ENCODE data around the gene PIP4P1. TPM values are rescaled to one million over a fixed set of nuclear protein-coding genes. Genes with fewer than 3 reads are reported as not detected.

PIP4P1 gene
- total and polyA plus RNA-seq, 7 donors = 18.9 to 40.9 (median 28.0) TPM

- Histone ChIP-seq H3K4me3 (peak overlapping the region; percentile 91 to 99 (median 96)), H3K9me3 (no peaks in the 10 kb centered on the region), H3K4me1 (peaks cover 0 to 34% (median 23%) of the 10 kb centered on the region in 4 donors), H3K27me3 (no peaks in the 10 kb centered on the region), H3K27ac (peak overlapping the region; percentile 97 to 99 (median 99)), H3K36me3 (peaks cover 28 to 38% (median 32%) of the 10 kb centered on the region in 4 donors)
- DNase-seq = peak; percentile 76
- WGBS, 2 donors = 2 to 3% methylated on average over 32 of the region's 32 CpGs
- TF ChIP-seq CTCF (IDR thresholded peaks at IDR 0.05) (no peak), POLR2AphosphoS5 (IDR thresholded peaks at IDR 0.05) (no peak), EP300 (IDR thresholded peaks at IDR 0.05) (no peak), POLR2A (IDR thresholded peaks at IDR 0.05) (no peak)
- intact Hi-C loops (cut with DNase I) = loop anchor here (2.0 kb wide), 1 partner anchor 224 kb away; the partner anchor contains the start of gene RNASE4
Observed at GRCh38 chr14:20460458-20461224, 593 bp downstream of the PIP4P1 start.

GRCh38 chr14:20458031-20458789 is 3.0 kb downstream of the PIP4P1 start:
- Histone ChIP-seq H3K27me3 (no peaks in the 10 kb centered on the region), H3K4me3 (no peak overlapping the region), H3K9me3 (no peaks in the 10 kb centered on the region), H3K36me3 (peaks cover 28 to 38% (median 32%) of the 10 kb centered on the region in 4 donors), H3K27ac (peak overlapping the region in 1 of 4 donors; percentile 16), H3K4me1 (peaks cover 0 to 46% (median 35%) of the 10 kb centered on the region in 4 donors)
- DNase-seq = no peak
- WGBS, 2 donors = 65 to 70% methylated on average over 8 of the region's 8 CpGs
- intact Hi-C loops (cut with DNase I) = loop anchor here (5.0 kb wide), 1 partner anchor 131 kb away; no protein-coding TSS in a partner anchor
- TF ChIP-seq EP300 (IDR thresholded peaks at IDR 0.05) (no peak), POLR2A (IDR thresholded peaks at IDR 0.05) (no peak), CTCF (IDR thresholded peaks at IDR 0.05) (no peak), POLR2AphosphoS5 (IDR thresholded peaks at IDR 0.05) (no peak)

GRCh38 chr14:20456971-20457370 is 4.3 kb downstream of the PIP4P1 start:
- H3K36me3 ChIP-seq = peaks cover 31 to 43% (median 35%) of the 10 kb centered on the region in 4 donors
- H3K9me3 ChIP-seq = no peaks in the 10 kb centered on the region
- peak overlapping the region in 2 of 4 donors; percentile 92 for H3K27ac ChIP-seq
- intact Hi-C loops (cut with DNase I) = loop anchor here (5.0 kb wide), 1 partner anchor 130 kb away; no protein-coding TSS in a partner anchor
- no peak overlapping the region for H3K4me3 ChIP-seq
- DNase-seq = no peak
- TF ChIP-seq POLR2AphosphoS5 (IDR thresholded peaks at IDR 0.05) (no peak), EP300 (IDR thresholded peaks at IDR 0.05) (no peak), POLR2A (IDR thresholded peaks at IDR 0.05) (no peak), CTCF (IDR thresholded peaks at IDR 0.05) (no peak)
- no peaks in the 10 kb centered on the region for H3K27me3 ChIP-seq
- peaks cover 0 to 50% (median 39%) of the 10 kb centered on the region in 4 donors for H3K4me1 ChIP-seq
- WGBS, 2 donors = 82 to 84% methylated on average over 13 of the region's 13 CpGs

- TF ChIP-seq POLR2A (IDR thresholded peaks at IDR 0.05) (no peak), POLR2AphosphoS5 (IDR thresholded peaks at IDR 0.05) (no peak), CTCF (IDR thresholded peaks at IDR 0.05) (no peak), EP300 (IDR thresholded peaks at IDR 0.05) (no peak)
- H3K36me3 ChIP-seq = peaks cover 34 to 56% (median 43%) of the 10 kb centered on the region in 4 donors
- peak overlapping the region; percentile 90 to 93 (median 92) for H3K27ac ChIP-seq
- peak; percentile 74 for DNase-seq
- H3K4me3 ChIP-seq = peak overlapping the region; percentile 53 to 72 (median 66)
- peaks cover 0 to 48% (median 36%) of the 10 kb centered on the region in 4 donors for H3K4me1 ChIP-seq
- H3K27me3 ChIP-seq = no peaks in the 10 kb centered on the region
- no peaks in the 10 kb centered on the region for H3K9me3 ChIP-seq
- 0 to 1% methylated on average over 39 of the region's 39 CpGs for WGBS, 2 donors
- intact Hi-C loops (cut with DNase I) = loop anchor here (2.0 to 5.0 kb wide), 3 partner anchors 43 to 128 kb away; partner anchors contain the start of genes PARP2 and TEP1
Observed at GRCh38 chr14:20455355-20456300, 5.6 kb downstream of the PIP4P1 start.

Data from sigmoid colon (tissue), 7 donors.